ENCODE results near the gene CCDC33. TPM values are rescaled to one million over a fixed set of nuclear protein-coding genes. Genes with fewer than 3 reads are reported as not detected.

Gene CCDC33
- total RNA-seq, 1 donor from 2014 or later: not detected

GRCh38 chr15:74311734-74312444, 75.8 kb downstream of the CCDC33 start:
- DNase-seq (ENCODE audit: low spot score): no peak

- no peak for DNase-seq (ENCODE audit: low spot score)
Observed at GRCh38 chr15:74312445-74313007, 76.4 kb downstream of the CCDC33 start.

GRCh38 chr15:74313889-74314288, 77.8 kb downstream of the CCDC33 start:
- no peak for DNase-seq (ENCODE audit: low spot score)

- DNase-seq (ENCODE audit: low spot score): no peak
Observed at GRCh38 chr15:74314795-74315438, 78.8 kb downstream of the CCDC33 start.

GRCh38 chr15:74315626-74316025, 79.5 kb downstream of the CCDC33 start:
- no peak for DNase-seq (ENCODE audit: low spot score)

GRCh38 chr15:74316141-74316540, 80.0 kb downstream of the CCDC33 start:
- DNase-seq (ENCODE audit: low spot score): no peak

GRCh38 chr15:74317820-74318375, 81.8 kb downstream of the CCDC33 start:
- no peak for DNase-seq (ENCODE audit: low spot score)

GRCh38 chr15:74318376-74319137, 82.4 kb downstream of the CCDC33 start:
- no peak for DNase-seq (ENCODE audit: low spot score)

- no peak for DNase-seq (ENCODE audit: low spot score)
Observed at GRCh38 chr15:74319138-74319460, 83.0 kb downstream of the CCDC33 start.

- no peak for DNase-seq (ENCODE audit: low spot score)
Observed at GRCh38 chr15:74319596-74320351, 83.6 kb downstream of the CCDC33 start.

- DNase-seq (ENCODE audit: low spot score): no peak
Observed at GRCh38 chr15:74320352-74321247, 84.5 kb downstream of the CCDC33 start.

GRCh38 chr15:74322558-74323180, 86.5 kb downstream of the CCDC33 start:
- no peak for DNase-seq (ENCODE audit: low spot score)

- no peak for DNase-seq (ENCODE audit: low spot score)
Observed at GRCh38 chr15:74324714-74325113, 88.6 kb downstream of the CCDC33 start.

- DNase-seq (ENCODE audit: low spot score): no peak
Observed at GRCh38 chr15:74326746-74327145, 90.6 kb downstream of the CCDC33 start.

- no peak for DNase-seq (ENCODE audit: low spot score)
Observed at GRCh38 chr15:74327756-74328155, 91.6 kb downstream of the CCDC33 start.

- DNase-seq (ENCODE audit: low spot score): no peak
Observed at GRCh38 chr15:74328331-74329056, 92.4 kb downstream of the CCDC33 start.

- DNase-seq (ENCODE audit: low spot score): no peak
Observed at GRCh38 chr15:74330861-74331408, 94.8 kb downstream of the CCDC33 start.

- no peak for DNase-seq (ENCODE audit: low spot score)
Observed at GRCh38 chr15:74332011-74332410, 95.9 kb downstream of the CCDC33 start.
